Spleen (tissue), 11 donors: ENCODE measurements around the gene OR2F2. TPM values are rescaled to one million over a fixed set of nuclear protein-coding genes. Genes with fewer than 3 reads are reported as not detected.
A peak's percentile ranks its signal among the peaks of the same experiment; 100 is the strongest.

Experiments used
- DNase-seq: peaks from one replicate; pipeline ENCODE4 v3.0.0-alpha.2; 2020
- H3K27ac ChIP-seq, 8 donors: fragments of 200-600 bp; sonication (generic) in 7 of 8; 1 replicate in 4 of 8; 2 replicates in 4 of 8; pipeline versions ENCODE4 v1.5.0 to v1.8.0; 2016 to 2021; ENCODE audit warnings: inconsistent platforms in 4 of 8, mild to moderate bottlenecking in 4 of 8, moderate library complexity in 1 of 8
- H3K27me3 ChIP-seq, 7 donors: fragments of 200-600 bp; sonication (generic) in 6 of 7; replicated peaks in 1 of 7; 1 replicate in 4 of 7; 2 replicates in 3 of 7; pipeline versions ENCODE4 v1.5.0 to v1.8.0; 2016 to 2021; ENCODE audit warnings: inconsistent platforms in 3 of 7, mild to moderate bottlenecking in 1 of 7
- H3K36me3 ChIP-seq, 6 donors: fragments of 200-600 bp; sonication (generic) in 5 of 6; 1 replicate in 4 of 6; 2 replicates in 2 of 6; pipeline versions ENCODE4 v1.5.0 to v1.8.0; 2016 to 2021; ENCODE audit warnings: inconsistent platforms in 2 of 6
- H3K4me1 ChIP-seq, 6 donors: fragments of 200-600 bp; sonication (generic) in 5 of 6; 1 replicate in 3 of 6; 2 replicates in 3 of 6; pipeline versions ENCODE4 v1.5.0 to v1.8.0; 2016 to 2021; ENCODE audit warnings: inconsistent platforms in 3 of 6
- H3K4me3 ChIP-seq, 8 donors: fragments of 200-600 bp; sonication (generic) in 7 of 8; 1 replicate in 4 of 8; 2 replicates in 4 of 8; pipeline versions ENCODE4 v1.5.0 to v1.8.0; 2016 to 2021; ENCODE audit warnings: inconsistent platforms in 4 of 8, mild to moderate bottlenecking in 4 of 8, moderate library complexity in 2 of 8
- H3K9me3 ChIP-seq, 8 donors: fragments of 200-600 bp; sonication (generic) in 7 of 8; 1 replicate in 4 of 8; 2 replicates in 4 of 8; pipeline versions ENCODE4 v1.5.0 to v1.8.0; 2016 to 2021; ENCODE audit warnings: inconsistent platforms in 4 of 8
- CTCF ChIP-seq, 11 experiments: fragments of 200-600 bp in 7 of 11; fragments of 450-650 bp in 4 of 11; sonication (generic) in 4 of 11; IDR thresholded peaks in 8 of 11; conservative IDR thresholded peaks in 3 of 11; 1 replicate in 7 of 11; 2 replicates in 4 of 11; pipeline versions ENCODE4 v1.4.0 to v1.8.0; 2016 to 2021; ENCODE audit warnings: antibody characterized with exemption in 11 of 11, inconsistent platforms in 4 of 11, mild to moderate bottlenecking in 1 of 11
- POLR2A ChIP-seq, 3 donors: fragments of 450-650 bp; IDR thresholded peaks; one replicate each; pipeline ENCODE4 v1.5.1; 2017; ENCODE audit warnings: antibody characterized with exemption in 3 of 3, mild to moderate bottlenecking in 1 of 3
- POLR2AphosphoS5 ChIP-seq, 3 donors: sonication (generic); formaldehyde crosslinking; IDR thresholded peaks; one replicate each; pipeline ENCODE4 v1.5.1; 2017; ENCODE audit warnings: antibody characterized with exemption in 3 of 3
- WGBS, 5 donors: extraction: QIAGEN DNeasy Blood & Tissue Kit in 3 of 5; methylation state at CpG; one replicate each; pipeline versions ENCODE4 v1.1.5 to v1.1.7; 2013 to 2018; 5-methylcytosine and 5-hydroxymethylcytosine counted together
- intact Hi-C: fragments of 100-400 bp; cut with DNase I; formaldehyde crosslinking; loops from one replicate; pipeline ENCODE4 v1.15.0; 2023; ENCODE audit warnings: low total_unique reads
- polyA plus RNA-seq, 3 donors: library from polyadenylated mRNA; stranded (reverse); fragments of 200-250 nt; gene quantifications; one replicate each; pipeline ENCODE4 v1.2.1, GENCODE V29; 2013
- total RNA-seq, 7 donors: library from RNA; depleted of rRNA in 3 of 7; stranded (reverse); fragments of >200 nt in 3 of 7; fragmentation: NEBNext Ultra II Directional in 4 of 7; extraction: Animal tissue kit (Norgen Biotek cat#: 25700) in 4 of 7; gene quantifications; one replicate each; pipeline versions ENCODE4 v1.1.0 to v1.2.1, GENCODE V29; 2016 to 2021
- donor health status: healthy with polysubstance abuse.
- donor health status: DM: no; HTN: no; CAD: no; lungs with moderate emphysema.
- donor health status: DM: no; HTN: no; CAD: no.
- donor health status: Bipolar disorder and iron deficiency.
- donor health status: healthy.
- donor health status: DM: no; HTN: no; CAD: no.
- donor health status: DM: yes; HTN: yes; CAD: no.

The OR2F2 gene
- total and polyA plus RNA-seq, 10 donors, result not detected

GRCh38 chr7:143898810-143899209 lies 36.2 kb upstream of the OR2F2 start:
- Histone ChIP-seq H3K9me3 (no peaks in the 10 kb centered on the region), H3K36me3 (no peaks in the 10 kb centered on the region), H3K27ac (no peak overlapping the region), H3K27me3 (no peaks in the 10 kb centered on the region), H3K4me1 (peaks cover 6 to 37% (median 21%) of the 10 kb centered on the region in 6 donors), H3K4me3 (no peak overlapping the region)
- intact Hi-C loops, result no loop called here
- DNase-seq, result no peak
- 94 to 100% (median 100%) methylated on average over 1 of the region's 1 CpG for WGBS, 5 donors
- TF ChIP-seq POLR2A (IDR thresholded peaks at IDR 0.05), result no peak
- no peak for TF ChIP-seq CTCF (IDR thresholded peaks at IDR 0.05 in 8 of 11, conservative IDR thresholded peaks at IDR 0.05 in 3 of 11)
- no peak for TF ChIP-seq POLR2AphosphoS5 (IDR thresholded peaks at IDR 0.05)

DNA sequence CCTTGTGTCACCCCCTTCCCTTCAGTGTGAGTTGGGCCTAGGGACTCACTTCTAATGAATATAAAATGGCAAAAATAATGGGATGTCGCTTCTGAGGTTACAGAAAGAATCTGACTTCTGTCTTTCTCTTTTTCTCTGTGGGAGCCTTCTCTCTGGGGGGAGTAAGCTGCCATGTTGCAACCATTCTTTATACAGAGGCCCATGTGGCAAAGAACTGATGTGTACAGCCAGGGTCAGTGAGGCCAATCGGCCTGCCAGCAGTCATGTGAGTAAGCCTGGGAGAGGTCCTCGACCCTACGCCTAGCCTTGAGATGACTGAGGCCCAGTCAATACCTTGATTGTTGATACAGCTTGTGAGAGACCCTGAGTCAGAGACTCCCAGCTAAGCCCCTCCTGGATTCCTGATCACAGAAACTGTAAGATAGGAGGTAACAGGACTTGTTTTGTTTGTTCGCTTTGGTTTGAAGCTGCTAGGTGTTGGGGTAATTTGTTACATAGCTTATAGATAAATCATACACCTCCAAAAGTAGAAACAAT lies 34.7 kb upstream of the OR2F2 start:
- Histone ChIP-seq H3K4me3 (peak overlapping the region in 2 of 8 donors; percentile 68 to 78), H3K9me3 (no peaks in the 10 kb centered on the region), H3K27ac (no peak overlapping the region), H3K36me3 (no peaks in the 10 kb centered on the region), H3K4me1 (peaks cover 6 to 37% (median 21%) of the 10 kb centered on the region in 6 donors), H3K27me3 (no peaks in the 10 kb centered on the region)
- intact Hi-C loops, result no loop called here
- TF ChIP-seq POLR2AphosphoS5 (IDR thresholded peaks at IDR 0.05) (no peak), POLR2A (IDR thresholded peaks at IDR 0.05) (no peak)
- whole genome bisulfite sequencing, 5 donors, result 78 to 91% (median 86%) methylated on average over 5 of the region's 5 CpGs
- DNase-seq, result no peak

- Histone ChIP-seq H3K36me3 (no peaks in the 10 kb centered on the region), H3K27me3 (no peaks in the 10 kb centered on the region), H3K4me1 (peaks cover 6 to 37% (median 21%) of the 10 kb centered on the region in 6 donors), H3K9me3 (no peaks in the 10 kb centered on the region), H3K27ac (peak overlapping the region; percentile 79 to 94 (median 90)), H3K4me3 (peak overlapping the region; percentile 56 to 90 (median 78))
- TF ChIP-seq POLR2A (IDR thresholded peaks at IDR 0.05) (no peak), POLR2AphosphoS5 (IDR thresholded peaks at IDR 0.05) (no peak), CTCF (IDR thresholded peaks at IDR 0.05 in 8 of 11, conservative IDR thresholded peaks at IDR 0.05 in 3 of 11) (no peak)
- peak; percentile 87 for DNase-seq
- WGBS, 5 donors, result 1 to 7% (median 2%) methylated on average over 14 of the region's 14 CpGs
- intact Hi-C loops, result no loop called here
Observed at GRCh38 chr7:143901332-143901667, 33.7 kb upstream of the OR2F2 start.

GRCh38 chr7:143901668-143902331 lies 33.2 kb upstream of the OR2F2 start, which contains the start of gene TCAF1:
Gene TCAF1 (minus strand): TSS chr7:143902176. CDS start chr7:143876608, 25,568 bp downstream.
- Histone ChIP-seq H3K27me3 (no peaks in the 10 kb centered on the region), H3K27ac (peak within 1 kb of the TSS; percentile 79 to 94 (median 90)), H3K4me1 (peaks cover 6 to 37% (median 21%) of the 10 kb centered on the region in 6 donors), H3K36me3 (no peaks in the 10 kb centered on the region), H3K9me3 (no peaks in the 10 kb centered on the region), H3K4me3 (peak within 1 kb of the TSS; percentile 56 to 90 (median 78))
- 0 to 1% (median 0%) methylated on average over 25 to 50 of the region's 50 CpGs for WGBS, 5 donors
- peak in 1 of 3 donors; percentile 14 for TF ChIP-seq POLR2A (IDR thresholded peaks at IDR 0.05)
- TF ChIP-seq CTCF (IDR thresholded peaks at IDR 0.05 in 8 of 11, conservative IDR thresholded peaks at IDR 0.05 in 3 of 11), result peak in 5 of 11 experiments; percentile 11 to 31 (median 27)
- TF ChIP-seq POLR2AphosphoS5 (IDR thresholded peaks at IDR 0.05), result peak; percentile 79 to 89 (median 86)
- peak; percentile 97 for DNase-seq
- intact Hi-C loops, result no loop called here
